Gastroesophageal sphincter (tissue), 4 donors: Measurements from ENCODE around the gene SHH. TPM values are rescaled to one million over a fixed set of nuclear protein-coding genes. Genes with fewer than 3 reads are reported as not detected.

Experiments used
- ATAC-seq: fragments of 150-250 bp; one replicate; pipeline ENCODE4 v1.9.1; 2016; ENCODE audit warnings: mild to moderate bottlenecking, moderate library complexity
- H3K27ac ChIP-seq, 4 donors: fragments of 200-600 bp; sonication (generic) in 3 of 4; 1 replicate in 3 of 4; 2 replicates in 1 of 4; pipeline ENCODE4 v1.5.1; 2016 to 2019
- H3K27me3 ChIP-seq: fragments of 200-600 bp; sonication (generic); one replicate; pipeline ENCODE4 v1.5.1; 2019
- H3K36me3 ChIP-seq, 2 donors: fragments of 200-600 bp; sonication (generic); one replicate each; pipeline ENCODE4 v1.5.1; 2019; ENCODE audit warnings: control low read depth in 1 of 2
- H3K4me1 ChIP-seq, 3 donors: fragments of 200-600 bp; sonication (generic); 1 replicate in 2 of 3; 2 replicates in 1 of 3; pipeline ENCODE4 v1.5.1; 2016 to 2019; ENCODE audit warnings: control low read depth in 2 of 3
- H3K4me3 ChIP-seq, 2 donors: fragments of 200-600 bp; sonication (generic); one replicate each; pipeline ENCODE4 v1.5.1; 2019; ENCODE audit warnings: mild to moderate bottlenecking in 1 of 2, moderate library complexity in 1 of 2
- H3K9me3 ChIP-seq, 3 donors: fragments of 200-600 bp; sonication (generic); one replicate each; pipeline ENCODE4 v1.5.1; 2017 to 2019; ENCODE audit warnings: control low read depth in 2 of 3
- CTCF ChIP-seq, 4 experiments: fragments of 200-600 bp in 2 of 4; fragments of 450-650 bp in 2 of 4; sonication (generic) in 1 of 4; IDR thresholded peaks; one replicate each; pipeline ENCODE4 v1.5.1; 2017 to 2019; ENCODE audit warnings: antibody characterized with exemption in 4 of 4, mild to moderate bottlenecking in 2 of 4, moderate library complexity in 2 of 4
- EP300 ChIP-seq: sonication (generic); formaldehyde crosslinking; IDR thresholded peaks from one replicate; pipeline ENCODE4 v1.6.1; 2017; ENCODE audit warnings: antibody characterized with exemption, mild to moderate bottlenecking
- POLR2A ChIP-seq, 2 donors: fragments of 450-650 bp; IDR thresholded peaks; one replicate each; pipeline ENCODE4 v1.6.1; 2017; ENCODE audit warnings: antibody characterized with exemption in 2 of 2, mild to moderate bottlenecking in 2 of 2, moderate library complexity in 1 of 2
- POLR2AphosphoS5 ChIP-seq: sonication (generic); formaldehyde crosslinking; IDR thresholded peaks from one replicate; pipeline ENCODE4 v1.6.1; 2017; ENCODE audit warnings: antibody characterized with exemption
- WGBS, 2 donors: methylation state at CpG; one replicate each; pipeline ENCODE4 v1.1.5; 2018; ENCODE audit warnings: low coverage in 1 of 2; 5-methylcytosine and 5-hydroxymethylcytosine counted together
- total RNA-seq, 4 donors: library from RNA; depleted of rRNA; stranded (reverse); fragments of >200 nt; gene quantifications; one replicate each; pipeline ENCODE4 v1.1.0, GENCODE V29; 2016

The SHH gene
- total RNA-seq, 4 donors from 2014 or later = 0.08 TPM; not detected in 3

- peaks cover 0 to 97% of the 10 kb centered on the region in 2 donors for H3K36me3 ChIP-seq
- no peak overlapping the region for H3K4me3 ChIP-seq
- H3K27me3 ChIP-seq = no peaks in the 10 kb centered on the region
- H3K9me3 ChIP-seq = no peaks in the 10 kb centered on the region
- WGBS, 2 donors = 78 to 80% methylated on average over 5 to 6 of the region's 6 CpGs
- H3K4me1 ChIP-seq = no peaks in the 10 kb centered on the region
- H3K27ac ChIP-seq = no peak overlapping the region
- ATAC-seq = no peak
- no peak for TF ChIP-seq POLR2A (IDR thresholded peaks at IDR 0.05)
- TF ChIP-seq EP300 = no peak
- no peak for TF ChIP-seq POLR2AphosphoS5
- no peak for TF ChIP-seq CTCF (IDR thresholded peaks at IDR 0.05)
Observed at GRCh38 chr7:155778349-155778748, 33.9 kb downstream of the SHH start.

GRCh38 chr7:155776606-155777005 lies 35.7 kb downstream of the SHH start:
- 82 to 85% methylated on average over 3 to 5 of the region's 8 CpGs for WGBS, 2 donors
- Histone ChIP-seq H3K27ac (no peak overlapping the region), H3K4me1 (no peaks in the 10 kb centered on the region), H3K4me3 (no peak overlapping the region), H3K9me3 (no peaks in the 10 kb centered on the region), H3K27me3 (no peaks in the 10 kb centered on the region), H3K36me3 (peaks cover 0 to 96% of the 10 kb centered on the region in 2 donors)
- TF ChIP-seq CTCF (IDR thresholded peaks at IDR 0.05) (no peak), POLR2A (IDR thresholded peaks at IDR 0.05) (no peak), POLR2AphosphoS5 (no peak), EP300 (no peak)
- no peak for ATAC-seq

GRCh38 chr7:155775691-155776090 lies 36.6 kb downstream of the SHH start:
- ATAC-seq = no peak

GRCh38 chr7:155774947-155775346 lies 37.3 kb downstream of the SHH start:
- Histone ChIP-seq H3K4me3 (no peak overlapping the region), H3K27ac (no peak overlapping the region), H3K27me3 (no peaks in the 10 kb centered on the region), H3K9me3 (no peaks in the 10 kb centered on the region), H3K4me1 (peaks cover 0 to 5% (median 0%) of the 10 kb centered on the region in 3 donors), H3K36me3 (peaks cover 0 to 96% of the 10 kb centered on the region in 2 donors)
- TF ChIP-seq POLR2A (IDR thresholded peaks at IDR 0.05) (no peak), CTCF (IDR thresholded peaks at IDR 0.05) (no peak), EP300 (no peak), POLR2AphosphoS5 (no peak)
- WGBS, 2 donors = 73 to 87% methylated on average over 6 to 11 of the region's 14 CpGs
- ATAC-seq = no peak

More at GRCh38 chr7:155775691-155776090, 36.6 kb downstream of the SHH start:
- no peak for TF ChIP-seq CTCF (IDR thresholded peaks at IDR 0.05)
- TF ChIP-seq POLR2AphosphoS5 = no peak
- no peak for TF ChIP-seq POLR2A (IDR thresholded peaks at IDR 0.05)
- no peak for TF ChIP-seq EP300
- Histone ChIP-seq H3K36me3 (peaks cover 0 to 96% of the 10 kb centered on the region in 2 donors), H3K4me1 (peaks cover 0 to 3% (median 0%) of the 10 kb centered on the region in 3 donors), H3K4me3 (no peak overlapping the region), H3K27ac (no peak overlapping the region), H3K27me3 (no peaks in the 10 kb centered on the region), H3K9me3 (no peaks in the 10 kb centered on the region)
- 95% methylated on average over 7 of the region's 7 CpGs; no CpG with 5 or more reads in 1 of the 2 donors for WGBS, 2 donors

GRCh38 chr7:155773531-155773930 lies 38.7 kb downstream of the SHH start:
- no peak for TF ChIP-seq POLR2AphosphoS5
- no peak for TF ChIP-seq POLR2A (IDR thresholded peaks at IDR 0.05)
- no peak for TF ChIP-seq CTCF (IDR thresholded peaks at IDR 0.05)
- no peak for TF ChIP-seq EP300
- Histone ChIP-seq H3K36me3 (peaks cover 0 to 96% of the 10 kb centered on the region in 2 donors), H3K27me3 (no peaks in the 10 kb centered on the region), H3K4me1 (peaks cover 0 to 5% (median 0%) of the 10 kb centered on the region in 3 donors), H3K9me3 (no peaks in the 10 kb centered on the region), H3K4me3 (no peak overlapping the region), H3K27ac (no peak overlapping the region)
- WGBS, 2 donors = 74 to 85% methylated on average over 3 to 4 of the region's 4 CpGs
- ATAC-seq = no peak
